ENCODE data around the gene DNAJC27.
A peak's percentile ranks its signal among the peaks of the same experiment; 100 is the strongest.

Gene DNAJC27

GRCh38 chr2:24924732-24925131 lies 47.0 kb downstream of the DNAJC27 start:
- DNase-seq = no peak

- DNase-seq = no peak
Observed at GRCh38 chr2:24924266-24924665, 47.5 kb downstream of the DNAJC27 start.

DNA sequence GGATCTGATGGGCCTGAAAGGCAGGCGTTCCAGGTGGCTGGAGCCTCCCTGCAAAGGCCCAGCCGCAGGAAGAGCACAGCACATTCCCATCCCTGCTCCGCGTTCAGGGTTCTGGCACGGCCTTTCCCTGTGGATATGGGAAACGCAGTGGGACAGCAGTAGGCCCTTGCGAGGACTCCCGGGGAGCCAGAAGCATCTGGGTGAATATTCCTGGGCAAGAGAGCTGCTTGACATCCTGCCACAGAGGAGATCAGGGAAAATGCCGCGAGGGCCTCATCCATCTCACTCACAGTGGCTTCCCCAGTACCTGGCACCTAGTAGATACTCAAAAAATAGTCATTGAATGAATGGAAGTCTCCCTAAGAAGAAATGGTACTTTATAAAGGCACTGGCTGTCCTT lies 48.6 kb downstream of the DNAJC27 start:
- no peak for DNase-seq

- no peak for DNase-seq
Observed at GRCh38 chr2:24922556-24922955, 49.2 kb downstream of the DNAJC27 start.

- no peak for DNase-seq
Observed at GRCh38 chr2:24920809-24921441, 50.8 kb downstream of the DNAJC27 start.

DNA sequence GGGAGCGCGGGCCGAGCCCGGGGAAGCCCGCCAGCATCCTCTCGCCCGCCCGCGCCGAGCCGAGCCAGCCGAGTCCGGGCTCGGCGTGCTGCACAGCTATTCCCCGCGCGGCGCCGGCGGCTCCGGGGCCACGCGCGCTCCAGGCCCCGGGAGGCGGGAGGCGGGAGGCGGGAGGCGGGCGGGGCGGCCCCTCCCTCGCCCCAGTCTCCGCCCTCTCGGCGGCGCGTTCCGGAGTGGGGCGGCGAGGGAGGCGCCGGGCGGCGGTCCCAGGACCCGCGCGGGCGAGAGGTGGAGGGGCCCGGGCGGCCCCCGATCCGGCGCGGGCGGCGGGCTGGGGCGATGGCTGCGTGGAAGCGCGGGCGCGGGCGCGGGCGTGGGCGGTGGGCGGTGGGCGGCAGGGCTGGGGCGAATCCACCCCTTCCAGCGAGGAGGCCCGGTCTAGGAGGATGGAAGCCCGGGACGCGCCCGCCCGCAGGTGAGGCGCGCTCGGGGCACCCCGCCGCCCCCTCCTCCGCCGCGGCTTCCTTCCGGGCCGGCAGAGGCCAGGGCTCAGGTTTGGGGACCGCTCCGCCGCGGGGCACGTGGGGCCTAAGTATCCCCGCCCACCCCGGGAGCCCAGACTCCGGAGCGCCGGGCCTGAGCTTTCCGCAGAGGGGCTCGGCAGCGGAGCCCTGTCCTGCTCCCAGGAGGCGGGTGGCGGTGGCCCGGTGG lies 51.5 kb downstream of the DNAJC27 start, which contains the start of gene ADCY3:
Gene ADCY3 (minus strand): TSS at position 140 of the 711 bp plus-strand sequence. CDS start 1,250 bp downstream, outside the sequence.
- no peak for DNase-seq

- DNase-seq = no peak
Observed at GRCh38 chr2:24919506-24920097, 52.2 kb downstream of the DNAJC27 start.

DNA sequence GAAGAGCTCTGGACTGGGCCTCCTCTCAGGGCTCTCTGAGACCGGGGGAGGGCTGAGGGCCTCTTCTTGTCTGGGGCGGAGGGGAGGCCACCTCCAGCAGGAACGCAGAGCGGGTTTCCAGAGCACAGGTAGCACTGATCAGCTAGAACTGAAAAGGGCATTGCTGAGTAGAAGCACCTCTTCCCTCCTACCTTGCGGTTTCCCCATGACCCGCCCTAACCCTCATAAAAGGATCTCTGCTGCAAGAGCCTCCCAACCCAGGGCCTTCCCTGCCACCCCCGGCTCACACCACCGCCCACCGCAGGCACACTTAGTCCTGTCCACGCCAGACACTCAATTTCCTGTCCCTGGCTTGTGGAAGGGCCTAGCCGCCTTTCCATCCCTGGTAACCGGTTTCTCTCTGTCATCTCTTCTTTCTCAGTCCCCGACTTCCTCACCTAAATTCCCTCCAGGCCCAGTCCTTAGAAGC lies 52.7 kb downstream of the DNAJC27 start:
- no peak for DNase-seq

DNA sequence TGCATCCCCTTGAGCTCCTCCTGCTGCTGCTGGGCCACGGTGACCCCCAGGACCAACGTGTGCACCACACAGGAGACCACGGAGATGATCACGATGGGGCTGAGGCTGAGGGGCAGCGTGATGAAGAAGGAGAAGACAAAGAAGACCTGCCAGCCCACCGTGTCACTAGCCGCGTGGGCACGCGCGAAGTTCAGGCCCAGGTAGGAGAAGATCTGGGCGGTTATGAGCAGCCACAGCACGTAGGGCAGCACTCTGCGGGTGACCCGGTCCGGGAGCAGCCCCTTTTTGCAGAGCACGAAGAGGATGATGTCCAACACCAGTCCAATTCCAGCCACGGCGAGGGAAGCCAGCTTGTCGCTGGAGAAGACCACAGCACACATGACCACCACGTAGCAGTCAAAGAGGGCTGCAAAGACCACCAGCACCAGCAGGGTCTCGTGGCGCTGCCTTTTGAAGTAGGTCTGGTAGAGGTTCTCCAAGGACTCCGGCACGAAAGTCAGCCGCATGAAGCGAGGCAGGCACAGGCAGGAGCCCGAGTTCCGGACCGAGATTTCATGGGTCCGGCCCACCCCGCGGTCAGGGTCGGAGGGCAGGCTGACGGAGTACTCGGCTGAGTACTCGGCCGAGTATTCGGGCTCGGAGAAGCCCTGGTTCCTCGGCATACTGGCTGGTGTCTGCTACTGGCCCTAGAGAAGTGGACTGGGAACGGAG lies 53.3 kb downstream of the DNAJC27 start:
- no peak for DNase-seq

DNA sequence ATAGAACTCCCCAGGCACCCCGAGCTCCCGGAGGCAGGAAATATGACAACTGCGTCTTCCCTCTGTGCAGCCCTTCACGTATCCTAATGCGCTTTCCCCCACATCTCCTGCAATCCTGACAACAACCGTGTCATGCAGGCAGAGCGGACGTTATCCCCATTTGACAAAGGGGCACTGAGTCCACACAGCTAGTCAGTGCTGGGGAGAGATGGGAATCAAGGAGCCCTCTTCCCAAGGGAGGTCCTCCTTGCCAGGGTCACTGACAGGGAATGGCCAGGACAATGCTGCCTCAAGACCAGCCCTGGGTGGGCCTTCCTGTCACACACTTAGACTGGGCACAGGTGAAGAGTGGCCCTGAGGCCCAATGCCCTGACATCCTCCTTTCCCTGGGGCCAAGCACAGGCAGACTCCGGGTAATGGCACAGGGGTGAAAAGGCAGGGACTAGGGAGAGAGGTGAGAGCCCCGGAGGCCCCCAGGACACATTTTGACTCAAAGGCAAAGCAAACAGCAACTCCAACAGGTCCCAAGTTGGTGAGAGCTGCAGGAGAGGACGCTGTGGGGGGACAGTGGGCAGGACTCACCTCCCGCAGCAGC lies 53.9 kb downstream of the DNAJC27 start:
- no peak for DNase-seq

DNA sequence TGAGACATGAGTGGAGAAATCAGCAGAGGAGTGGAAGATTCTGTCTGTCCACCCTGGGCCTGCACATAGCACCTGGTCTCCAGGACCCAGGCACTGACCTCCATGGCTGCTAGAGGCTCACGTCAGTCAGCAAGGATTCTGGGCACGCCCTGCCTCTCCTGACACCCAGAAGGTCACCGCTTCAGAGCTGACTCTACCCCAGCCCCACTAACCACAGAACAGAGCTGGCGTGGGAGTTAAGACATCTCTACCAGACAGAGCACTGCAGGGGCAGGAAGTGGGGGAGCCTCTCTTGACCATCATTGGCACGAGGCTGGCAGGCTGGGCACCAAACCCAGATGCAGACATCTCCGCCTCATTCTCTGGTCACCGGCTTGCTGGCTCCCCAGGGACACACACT lies 54.7 kb downstream of the DNAJC27 start:
- DNase-seq = no peak

DNA sequence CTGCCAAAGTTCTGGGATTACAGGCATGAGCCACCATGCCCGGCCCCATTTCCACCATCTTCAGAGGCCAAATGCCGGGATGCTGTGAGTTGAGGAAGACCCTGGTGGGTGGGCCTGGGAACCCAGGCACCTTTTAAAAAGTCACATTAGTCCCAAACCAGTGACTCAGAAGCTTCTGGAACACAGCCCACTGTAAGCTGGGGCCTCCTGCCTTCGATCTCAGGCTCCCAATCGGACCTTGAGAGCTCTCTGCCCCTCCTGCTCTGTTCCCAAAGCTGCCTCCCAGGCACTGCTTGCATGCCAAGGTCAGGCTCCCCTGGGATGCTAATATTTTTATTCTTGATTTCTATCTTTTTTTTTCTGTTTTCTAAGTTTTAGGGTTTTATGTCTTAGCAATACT lies 56.0 kb downstream of the DNAJC27 start:
- no peak for DNase-seq

- no peak for DNase-seq
Observed at GRCh38 chr2:24915175-24915574, 56.6 kb downstream of the DNAJC27 start.

DNA sequence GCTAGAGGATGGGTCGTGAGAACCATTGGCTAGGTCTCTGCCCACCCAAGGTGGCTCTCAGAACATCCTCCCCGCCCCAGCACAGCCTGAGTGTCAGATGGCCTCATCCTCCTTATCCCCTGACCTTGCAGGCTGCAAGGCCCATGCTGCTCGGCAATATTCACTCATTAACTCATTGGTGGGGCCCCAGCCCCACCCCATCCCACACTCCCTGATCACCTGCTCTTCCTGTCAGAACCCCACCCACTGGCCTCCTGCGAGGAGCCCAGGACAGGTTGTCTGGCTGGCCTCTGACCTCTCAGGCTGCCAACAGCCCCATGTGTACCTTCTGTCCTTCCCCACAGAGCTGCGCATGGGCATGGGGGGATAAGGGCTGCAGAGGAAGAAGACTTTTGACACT lies 57.0 kb downstream of the DNAJC27 start:
- no peak for DNase-seq

DNA sequence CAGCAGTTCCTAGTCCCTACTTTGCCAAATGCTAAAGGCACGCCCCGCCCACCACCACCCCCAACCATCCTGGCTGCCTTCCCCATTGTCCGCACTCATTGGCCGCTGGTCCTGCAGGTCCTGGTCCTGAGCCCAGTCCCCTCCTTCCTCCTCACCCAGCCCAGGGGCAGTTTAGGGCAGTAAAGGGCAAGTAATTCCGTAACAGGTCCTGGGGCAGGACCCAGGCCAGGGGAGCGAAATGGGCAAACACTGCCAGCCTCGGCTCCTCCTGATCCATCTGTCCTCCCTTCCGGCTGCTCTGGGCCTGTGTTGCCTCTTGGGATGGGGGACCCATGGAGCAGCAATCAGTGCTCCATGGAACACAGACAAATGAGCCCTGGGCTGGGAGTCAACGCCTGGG lies 57.8 kb downstream of the DNAJC27 start:
- DNase-seq = no peak

DNA sequence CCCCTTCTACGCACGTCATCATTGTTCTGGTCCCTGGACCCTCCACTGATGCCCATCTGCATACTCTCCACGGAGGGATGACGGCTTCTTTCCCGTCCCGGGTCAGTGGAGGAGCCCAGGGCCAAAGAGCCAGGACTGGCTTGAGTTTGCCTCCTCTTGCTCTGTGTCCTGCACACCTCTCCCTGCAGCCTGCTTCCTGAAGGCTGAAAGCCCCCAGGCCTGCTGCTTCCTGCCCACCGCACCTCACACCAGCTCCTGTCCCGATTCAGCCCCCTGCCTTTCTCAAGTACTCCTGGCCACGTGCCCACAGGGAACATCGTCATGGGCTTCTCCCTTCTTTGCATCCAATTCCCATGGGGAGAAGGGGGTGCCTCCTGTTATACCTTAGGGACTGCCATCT lies 58.8 kb downstream of the DNAJC27 start:
- DNase-seq = no peak

DNA sequence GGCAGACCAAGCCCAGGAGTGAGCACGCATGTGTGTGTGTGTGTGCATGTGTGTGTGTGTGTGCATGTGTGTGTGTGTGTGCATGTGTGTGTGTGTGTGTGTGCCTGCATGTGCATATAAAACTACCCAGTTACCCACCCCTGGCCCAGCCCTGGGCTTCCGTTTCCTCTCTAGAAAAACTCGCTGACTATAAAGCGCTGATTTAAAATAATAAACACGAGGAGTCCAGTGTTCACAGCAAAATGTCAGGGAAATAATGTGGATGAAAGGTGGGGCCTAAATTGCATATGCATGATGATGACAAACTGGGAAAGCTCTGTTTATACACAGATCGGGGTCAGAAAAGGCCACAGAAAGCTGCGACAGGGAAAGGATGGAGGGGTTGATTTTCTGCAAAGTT lies 59.2 kb downstream of the DNAJC27 start:
- DNase-seq = no peak

GRCh38 chr2:24910245-24910644 lies 61.5 kb downstream of the DNAJC27 start:
- no peak for DNase-seq

- DNase-seq = no peak
Observed at GRCh38 chr2:24909555-24910177, 62.1 kb downstream of the DNAJC27 start.

- DNase-seq = no peak
Observed at GRCh38 chr2:24908461-24908901, 63.3 kb downstream of the DNAJC27 start.

DNA sequence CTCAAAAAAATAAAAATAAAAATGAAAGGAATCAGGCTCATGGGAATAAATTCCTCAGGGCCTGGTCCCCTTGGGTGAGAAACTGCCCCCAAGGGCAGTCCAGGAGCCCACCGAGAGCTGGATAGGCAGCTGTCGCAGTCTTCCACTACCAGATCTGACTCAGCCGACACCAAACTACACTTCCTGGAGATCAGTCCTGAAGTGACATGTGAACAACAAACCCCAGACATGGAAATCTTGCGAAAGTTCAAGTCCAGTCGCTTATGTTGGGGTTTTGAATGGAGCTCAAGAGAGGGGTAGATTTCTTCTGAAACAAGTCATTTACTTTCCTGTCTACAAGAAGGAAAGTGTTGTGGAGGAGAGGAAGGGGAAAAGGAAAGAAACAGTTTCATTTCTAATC lies 64.6 kb downstream of the DNAJC27 start:
- peak in 1 of 2 donors; percentile 32 for DNase-seq

DNA sequence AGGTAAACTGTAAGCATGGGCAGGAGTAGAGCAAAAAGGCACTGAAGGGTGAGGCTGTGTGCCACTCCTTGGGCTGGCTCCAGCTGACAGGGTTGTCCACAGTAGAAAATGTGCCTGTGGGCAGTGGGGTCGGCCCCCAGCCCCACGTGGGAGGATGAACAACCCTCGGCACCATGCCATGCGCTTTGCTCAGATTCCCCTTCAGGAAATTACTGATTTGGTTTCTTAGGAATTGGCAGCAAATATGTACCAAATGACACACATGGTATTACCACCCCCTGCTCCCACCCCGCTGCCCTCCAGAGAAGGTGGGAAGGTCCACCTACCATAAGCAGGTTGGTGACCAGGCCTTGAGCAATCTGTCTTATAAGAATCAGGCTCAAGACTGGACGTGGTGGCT lies 65.3 kb downstream of the DNAJC27 start:
- DNase-seq = no peak
